Fibroblast of lung (primary cell): Measurements from ENCODE around the gene PYGB.

ENCODE experiments used
- CTCF ChIP-seq, 2 donors: IDR thresholded peaks in 1 of 2; conservative IDR thresholded peaks in 1 of 2; 1 replicate in 1 of 2; 2 replicates in 1 of 2; pipeline ENCODE4 v1.5.1; 2011 to 2012; ENCODE audit warnings: low read length in 2 of 2, control low read depth in 1 of 2, inconsistent platforms in 1 of 2, low read depth in 1 of 2, mild to moderate bottlenecking in 1 of 2
- EZH2 ChIP-seq: IDR thresholded peaks from 2 replicates; pipeline ENCODE4 v1.5.1; 2012; ENCODE audit warnings: low read length, control low read depth, mild to moderate bottlenecking; ENCODE audit errors: missing control alignments

GRCh38 chr20:25215521-25215920 is 32.4 kb upstream of the PYGB start:
- TF ChIP-seq CTCF (conservative IDR thresholded peaks at IDR 0.05 in 1 of 2, IDR thresholded peaks at IDR 0.05 in 1 of 2; ENCODE audit: low read depth in 1 of 2, low read length in 2 of 2) (no peak), EZH2 (no peak)
